B cell (primary cell): ENCODE results near the gene ENOX1. TPM values are rescaled to one million over a fixed set of nuclear protein-coding genes. Genes with fewer than 3 reads are reported as not detected.

ENCODE experiments used
- ATAC-seq: fragments of 200-7000 bp; cut with Tn5 transposase; one replicate; pipeline ENCODE4 v1.10.0; 2021; ENCODE audit warnings: low read depth, mild to moderate bottlenecking, moderate number of reproducible peaks, moderate library complexity
- CTCF ChIA-PET: fragments of 350-600 bp; sonication (Branson Sonifier 250); formaldehyde crosslinking; loops from one replicate; lab custom pipeline; 2021; ENCODE audit warnings: antibody characterized with exemption, inconsistent platforms; lab: Charles Lee
- POLR2A ChIA-PET: fragments of 350-600 bp; sonication (Branson Sonifier 250); formaldehyde crosslinking; loops from one replicate; lab custom pipeline; 2021; ENCODE audit warnings: antibody characterized with exemption; lab: Charles Lee
- DNase-seq: peaks from one replicate; pipeline ENCODE4 v3.0.0; 2013
- H2AFZ ChIP-seq: 2 replicates; pipeline ENCODE4 v1.6.1; 2012; ENCODE audit warnings: mild to moderate bottlenecking, low read depth, low read length; ENCODE audit not compliant: insufficient read depth, poor library complexity, severe bottlenecking
- H3K27ac ChIP-seq, 2 donors: 1 replicate in 1 of 2; 2 replicates in 1 of 2; pipeline ENCODE4 v1.5.1; 2012 to 2013; ENCODE audit warnings: low read length in 2 of 2, mild to moderate bottlenecking in 2 of 2, moderate library complexity in 1 of 2
- H3K27me3 ChIP-seq, 4 experiments: fragments of 200-600 bp in 1 of 4; sonication (generic) in 1 of 4; replicated peaks in 1 of 4; 1 replicate in 2 of 4; 2 replicates in 2 of 4; pipeline versions ENCODE4 v1.6.1 to v1.7.0; 2013 to 2016; ENCODE audit warnings: low read length in 3 of 4, mild to moderate bottlenecking in 2 of 4, mixed read lengths in 1 of 4, moderate library complexity in 1 of 4; ENCODE audit not compliant: insufficient read depth in 4 of 4, control insufficient read depth in 3 of 4; ENCODE audit errors: control extremely low read depth in 1 of 4
- H3K36me3 ChIP-seq, 2 experiments: replicated peaks in 1 of 2; 1 replicate in 1 of 2; 2 replicates in 1 of 2; pipeline versions ENCODE4 v1.6.1 to v1.7.1; 2013; ENCODE audit warnings: low read length in 1 of 2; ENCODE audit not compliant: insufficient read depth in 2 of 2, control insufficient read depth in 1 of 2; ENCODE audit errors: control extremely low read depth in 1 of 2, extremely low read depth in 1 of 2
- H3K4me1 ChIP-seq, 2 donors: fragments of 200-600 bp in 1 of 2; sonication (generic) in 1 of 2; 1 replicate in 1 of 2; 2 replicates in 1 of 2; pipeline versions ENCODE4 v1.5.1 to v1.6.1; 2013 to 2017; ENCODE audit warnings: low read length in 2 of 2; ENCODE audit not compliant: control insufficient read depth in 2 of 2, insufficient read depth in 2 of 2
- H3K4me2 ChIP-seq: replicated peaks from 2 replicates; pipeline ENCODE3; 2012; ENCODE audit warnings: mild to moderate bottlenecking, low read depth, low read length; ENCODE audit not compliant: poor library complexity, severe bottlenecking
- H3K4me3 ChIP-seq, 5 experiments: fragments of 200-600 bp in 1 of 5; sonication (generic) in 1 of 5; 1 replicate in 3 of 5; 2 replicates in 2 of 5; pipeline versions ENCODE4 v1.5.1 to v1.7.0; 2011 to 2016; ENCODE audit warnings: low read length in 4 of 5, mild to moderate bottlenecking in 4 of 5, low read depth in 2 of 5, control low read depth in 1 of 5, moderate library complexity in 1 of 5; ENCODE audit not compliant: insufficient read depth in 1 of 5; ENCODE audit errors: control extremely low read depth in 1 of 5, extremely low read depth in 1 of 5
- H3K79me2 ChIP-seq: fragments of 200-600 bp; sonication (generic); one replicate; pipeline ENCODE4 v1.6.0; 2016; ENCODE audit warnings: low read length; ENCODE audit not compliant: control insufficient read depth, insufficient read depth
- H3K9ac ChIP-seq: fragments of 200-600 bp; sonication (generic); 2 replicates; pipeline ENCODE4 v1.6.1; 2017; ENCODE audit warnings: mild to moderate bottlenecking, low read length, moderate library complexity
- H3K9me3 ChIP-seq, 3 donors: one replicate each; pipeline versions ENCODE4 v1.6.1 to v1.7.1; 2013; ENCODE audit warnings: low read length in 2 of 3; ENCODE audit not compliant: control insufficient read depth in 2 of 3, insufficient read depth in 1 of 3; ENCODE audit errors: control extremely low read depth in 1 of 3
- H4K20me1 ChIP-seq: 2 replicates; pipeline ENCODE4 v1.6.0; 2012; ENCODE audit warnings: mild to moderate bottlenecking, low read length; ENCODE audit not compliant: insufficient read depth, control insufficient read depth, poor library complexity, severe bottlenecking
- H3K27ac Mint-ChIP-seq: one replicate; pipeline ENCODE4 v1.8.0; 2021; ENCODE audit warnings: mixed read lengths
- H3K27me3 Mint-ChIP-seq: one replicate; pipeline ENCODE4 v1.8.0; 2021; ENCODE audit warnings: mixed read lengths
- H3K4me1 Mint-ChIP-seq: one replicate; pipeline ENCODE4 v1.8.0; 2021; ENCODE audit warnings: mixed read lengths
- H3K4me3 Mint-ChIP-seq: one replicate; pipeline ENCODE4 v1.8.0; 2021; ENCODE audit warnings: mixed read lengths
- H3K9me3 Mint-ChIP-seq: one replicate; pipeline ENCODE4 v1.8.0; 2022; ENCODE audit warnings: mixed read lengths; ENCODE audit not compliant: insufficient read depth
- EZH2 ChIP-seq: IDR thresholded peaks from 2 replicates; pipeline ENCODE4 v1.6.1; 2012; ENCODE audit warnings: borderline replicate concordance, low read depth, mild to moderate bottlenecking, moderate library complexity, low read length; ENCODE audit not compliant: insufficient read depth, poor library complexity, severe bottlenecking
- WGBS: methylation state at CpG from one replicate; pipeline ENCODE4 v1.1.5; 2013; ENCODE audit warnings: missing lambda C conversion rate; ENCODE audit not compliant: insufficient coverage; 5-methylcytosine and 5-hydroxymethylcytosine counted together
- intact Hi-C: fragments of 100-400 bp; cut with micrococcal nuclease; formaldehyde crosslinking; loops from one replicate; pipeline ENCODE4 v1.10.0; 2022
- polyA plus RNA-seq: library from polyadenylated mRNA; depleted of rRNA; stranded (reverse); fragments of >200 nt; gene quantifications from 2 replicates; pipeline ENCODE4 v1.2.3, GENCODE V29; 2012
- total RNA-seq, 2 donors: library from RNA; stranded (reverse); fragments of 120-200 nt in 1 of 2; gene quantifications; 1 replicate in 1 of 2; 2 replicates in 1 of 2; pipeline versions ENCODE4 v1.2.3 to v1.2.4, GENCODE V29; 2013 to 2022
- TF ChIP-seq, protein P1 (sequence below): fragments of 200-600 bp; IDR thresholded peaks from one replicate; pipeline ENCODE4 v1.8.0; 2022; ENCODE audit warnings: antibody characterized with exemption, mild to moderate bottlenecking

ENOX1 gene
- total and polyA plus RNA-seq, 2 donors (not counting 1 experiment from before 2014, with no cell fraction given), result not detected

DNA sequence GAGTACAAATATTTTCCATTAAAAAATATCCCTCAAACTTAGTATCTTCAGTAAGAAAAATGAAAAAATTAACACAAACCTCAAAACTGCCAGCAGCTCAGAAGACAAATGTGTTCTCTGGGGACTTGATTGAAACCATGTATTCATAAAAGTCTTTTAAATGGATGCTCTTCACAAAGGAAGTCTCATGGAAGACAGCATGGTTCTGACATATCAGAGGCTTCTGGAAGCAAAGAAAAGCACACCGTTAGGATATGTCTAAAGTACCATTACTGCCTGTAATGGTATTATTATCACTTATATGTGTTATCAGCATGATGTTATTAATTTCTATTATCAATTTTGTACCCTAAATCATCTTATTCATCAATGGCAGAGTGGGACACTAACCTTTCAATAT lies 302.8 kb downstream of the ENOX1 start:
- no CpG with 5 or more reads among the region's 1 CpG for WGBS
- POLR2A ChIA-PET, result no interaction called here
- ATAC-seq, result no peak

DNA sequence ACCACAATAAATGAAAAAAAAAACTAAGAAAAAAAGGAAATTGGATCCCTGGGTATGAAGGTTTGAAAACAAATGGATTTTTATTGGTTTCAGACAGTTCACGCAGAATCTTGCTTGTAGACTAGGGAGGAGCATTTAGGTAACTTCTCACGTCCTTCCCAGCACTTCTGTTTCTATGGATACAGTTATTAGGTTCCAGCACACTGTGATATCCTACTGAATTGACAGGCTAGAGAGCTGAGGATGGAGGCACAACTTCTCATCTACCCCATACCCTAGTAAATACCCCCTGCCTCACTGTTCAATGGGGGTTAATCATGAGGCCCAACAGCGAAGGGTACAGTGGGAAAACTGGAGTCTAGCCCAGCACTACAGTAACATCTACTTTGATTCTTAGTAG lies 304.1 kb downstream of the ENOX1 start:
- H3K9me3 ChIP-seq, result no peaks in the 10 kb centered on the region
- Mint-ChIP-seq H3K27me3 (peaks cover 4% of the 10 kb centered on the region), H3K4me3 (no peak overlapping the region), H3K27ac (no peak overlapping the region), H3K4me1 (no peaks in the 10 kb centered on the region), H3K9me3 (no peaks in the 10 kb centered on the region)
- H3K4me1 ChIP-seq, result no peaks in the 10 kb centered on the region
- intact Hi-C loops, result no loop called here
- H3K27ac ChIP-seq, result no peak overlapping the region
- ATAC-seq, result no peak
- no peaks in the 10 kb centered on the region for H3K36me3 ChIP-seq
- H3K27me3 ChIP-seq, result no peaks in the 10 kb centered on the region
- H3K79me2 ChIP-seq, result no peaks in the 10 kb centered on the region
- TF ChIP-seq EZH2, result no peak
- TF ChIP-seq, protein P1, sequence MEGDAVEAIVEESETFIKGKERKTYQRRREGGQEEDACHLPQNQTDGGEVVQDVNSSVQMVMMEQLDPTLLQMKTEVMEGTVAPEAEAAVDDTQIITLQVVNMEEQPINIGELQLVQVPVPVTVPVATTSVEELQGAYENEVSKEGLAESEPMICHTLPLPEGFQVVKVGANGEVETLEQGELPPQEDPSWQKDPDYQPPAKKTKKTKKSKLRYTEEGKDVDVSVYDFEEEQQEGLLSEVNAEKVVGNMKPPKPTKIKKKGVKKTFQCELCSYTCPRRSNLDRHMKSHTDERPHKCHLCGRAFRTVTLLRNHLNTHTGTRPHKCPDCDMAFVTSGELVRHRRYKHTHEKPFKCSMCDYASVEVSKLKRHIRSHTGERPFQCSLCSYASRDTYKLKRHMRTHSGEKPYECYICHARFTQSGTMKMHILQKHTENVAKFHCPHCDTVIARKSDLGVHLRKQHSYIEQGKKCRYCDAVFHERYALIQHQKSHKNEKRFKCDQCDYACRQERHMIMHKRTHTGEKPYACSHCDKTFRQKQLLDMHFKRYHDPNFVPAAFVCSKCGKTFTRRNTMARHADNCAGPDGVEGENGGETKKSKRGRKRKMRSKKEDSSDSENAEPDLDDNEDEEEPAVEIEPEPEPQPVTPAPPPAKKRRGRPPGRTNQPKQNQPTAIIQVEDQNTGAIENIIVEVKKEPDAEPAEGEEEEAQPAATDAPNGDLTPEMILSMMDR, result no peak
- H3K9ac ChIP-seq, result no peak overlapping the region
- CTCF ChIA-PET, result no interaction called here
- H3K4me3 ChIP-seq, result no peak overlapping the region
- no peaks in the 10 kb centered on the region for H4K20me1 ChIP-seq
- DNase-seq, result no peak
- WGBS, result 100% methylated on average over 1 of the region's 3 CpGs
- H3K4me2 ChIP-seq, result no peak overlapping the region
- POLR2A ChIA-PET, result no interaction called here
- H2AFZ ChIP-seq, result no peak overlapping the region

More for the DNA sequence above, 302.8 kb downstream of the ENOX1 start:
- H3K27ac Mint-ChIP-seq, result no peak overlapping the region
- Histone ChIP-seq H4K20me1 (no peaks in the 10 kb centered on the region), H3K4me1 (no peaks in the 10 kb centered on the region), H3K79me2 (no peaks in the 10 kb centered on the region), H3K9ac (no peak overlapping the region), H3K27me3 (no peaks in the 10 kb centered on the region), H3K27ac (no peak overlapping the region), H3K36me3 (no peaks in the 10 kb centered on the region), H3K4me3 (no peak overlapping the region), H3K9me3 (no peaks in the 10 kb centered on the region), H2AFZ (no peak overlapping the region), H3K4me2 (no peak overlapping the region)
- no peaks in the 10 kb centered on the region for H3K9me3 Mint-ChIP-seq
- H3K4me3 Mint-ChIP-seq, result no peak overlapping the region
- no peaks in the 10 kb centered on the region for H3K4me1 Mint-ChIP-seq
- DNase-seq, result no peak
- intact Hi-C loops, result no loop called here
- CTCF ChIA-PET, result no interaction called here
- TF ChIP-seq EZH2, result no peak
- TF ChIP-seq, protein P1, result no peak
- H3K27me3 Mint-ChIP-seq, result peaks cover 4% of the 10 kb centered on the region
